OCI-LY7 (cell line): ENCODE data around the gene DZIP1L. TPM values are rescaled to one million over a fixed set of nuclear protein-coding genes. Genes with fewer than 3 reads are reported as not detected.

ENCODE experiments used
- BruUV-seq: library from RNA; stranded (reverse); fragments of 400-500 nt; replicated peaks from 2 replicates; lab custom pipeline; 2021; lab: Mats Ljungman, UMichigan
- CTCF ChIA-PET: fragments of 300-600 bp; sonication (Branson Sonifier 250); formaldehyde crosslinking; loops from one replicate; lab custom pipeline; 2022; ENCODE audit warnings: antibody characterized with exemption; ENCODE audit not compliant: unreplicated experiment; lab: Charles Lee
- POLR2A ChIA-PET: fragments of 300-600 bp; sonication (Branson Sonifier 250); formaldehyde crosslinking; loops from one replicate; lab custom pipeline; 2022; ENCODE audit warnings: antibody characterized with exemption; lab: Charles Lee
- DNase-seq: peaks from one replicate; pipeline ENCODE4 v3.0.0-alpha.2; 2015; ENCODE audit warnings: low spot score
- H2AFZ ChIP-seq: fragments of 200-600 bp; sonication (generic), shearing (Covaris generic); 2 replicates; pipeline ENCODE4 v1.6.1; 2014; ENCODE audit warnings: mild to moderate bottlenecking, antibody characterized with exemption, low read length, moderate library complexity
- H3K27ac ChIP-seq: fragments of 200-600 bp; sonication (generic); 2 replicates; pipeline ENCODE4 v1.5.1; 2014; ENCODE audit warnings: mixed run types, low read depth, mild to moderate bottlenecking, moderate library complexity, low read length, inconsistent platforms; ENCODE audit not compliant: poor library complexity, severe bottlenecking
- H3K36me3 ChIP-seq: fragments of 200-600 bp; sonication (generic); 2 replicates; pipeline ENCODE4 v1.6.1; 2014; ENCODE audit warnings: mild to moderate bottlenecking, antibody characterized with exemption, low read length, moderate library complexity, mixed read lengths; ENCODE audit not compliant: insufficient read depth
- H3K4me1 ChIP-seq: fragments of 200-600 bp; sonication (generic); 2 replicates; pipeline ENCODE4 v1.5.1; 2014; ENCODE audit warnings: mild to moderate bottlenecking, low read length; ENCODE audit not compliant: insufficient read depth, poor library complexity, severe bottlenecking
- H3K4me2 ChIP-seq: fragments of 200-600 bp; sonication (generic); 2 replicates; pipeline ENCODE4 v1.6.1; 2014; ENCODE audit warnings: mild to moderate bottlenecking, low read length
- H3K4me3 ChIP-seq: fragments of 200-600 bp; sonication (generic); 2 replicates; pipeline ENCODE4 v1.5.1; 2014; ENCODE audit warnings: mild to moderate bottlenecking, low read depth, low read length; ENCODE audit not compliant: poor library complexity, severe bottlenecking
- H3K79me2 ChIP-seq: fragments of 200-600 bp; sonication (generic); 2 replicates; pipeline ENCODE4 v1.6.1; 2016; ENCODE audit warnings: low read depth, mild to moderate bottlenecking, low read length, moderate library complexity, mixed read lengths; ENCODE audit not compliant: insufficient read depth
- H3K9me2 ChIP-seq: fragments of 200-600 bp; sonication (generic); 2 replicates; pipeline ENCODE4 v1.6.1; 2016; ENCODE audit warnings: mild to moderate bottlenecking, low read length, mixed read lengths; ENCODE audit not compliant: insufficient read depth
- H3K9me3 ChIP-seq: fragments of 200-600 bp; sonication (generic); 2 replicates; pipeline ENCODE4 v1.6.1; 2014; ENCODE audit warnings: mild to moderate bottlenecking, mixed run types, low read length, mixed read lengths
- H4K20me1 ChIP-seq: fragments of 200-600 bp; sonication (generic); 2 replicates; pipeline ENCODE4 v1.6.1; 2014; ENCODE audit warnings: mild to moderate bottlenecking, antibody characterized with exemption, low read length, moderate library complexity, mixed read lengths; ENCODE audit not compliant: insufficient read depth
- EZH2phosphoT487 ChIP-seq: fragments of 200-600 bp; sonication (generic); IDR thresholded peaks from 2 replicates; pipeline ENCODE4 v1.6.1; 2018; ENCODE audit warnings: low read depth, borderline replicate concordance, mild to moderate bottlenecking, mixed run types, antibody characterized with exemption, low read length, moderate library complexity, mixed read lengths
- intact Hi-C: fragments of 100-400 bp; cut with micrococcal nuclease; formaldehyde crosslinking; loops from one replicate; pipeline ENCODE4 v1.10.0; 2022; ENCODE audit not compliant: unreplicated experiment
- total RNA-seq, 2 experiments: library from RNA; depleted of rRNA in 1 of 2; stranded (reverse); fragments of >200 nt in 1 of 2; shearing (Covaris generic) in 1 of 2; gene quantifications; 2 replicates each; pipeline ENCODE4 v1.2.3, GENCODE V29; 2014 to 2022
- TF ChIP-seq, protein P1 (sequence below): fragments of 200-600 bp; sonication (generic); conservative IDR thresholded peaks from 2 replicates; pipeline ENCODE4 v1.5.1; 2014; ENCODE audit warnings: mild to moderate bottlenecking, antibody characterized with exemption, low read length, moderate library complexity, mixed read lengths

The DZIP1L gene
- total RNA-seq, 2 experiments from 2014 or later: not detected

DNA sequence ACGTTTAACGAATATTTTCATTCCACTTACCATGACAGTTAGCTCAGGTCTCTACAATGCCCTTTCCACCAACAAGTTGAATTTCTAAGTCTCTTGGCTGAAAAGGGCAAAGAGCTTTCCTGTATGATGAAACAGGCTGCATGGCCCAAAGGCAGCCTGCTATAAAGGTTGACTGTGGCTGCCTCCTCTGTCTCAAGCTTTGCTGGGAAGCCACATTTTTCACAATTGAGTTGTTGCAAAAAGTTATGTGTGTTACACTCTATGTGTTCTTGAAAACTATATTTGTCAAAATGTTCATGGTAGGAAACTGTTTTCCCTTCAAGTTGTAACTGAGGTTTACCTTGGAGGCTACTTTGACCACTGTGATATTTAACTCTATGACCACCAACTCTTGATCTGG is 49.5 kb downstream of the DZIP1L start:
- no peaks in the 10 kb centered on the region for H3K36me3 ChIP-seq
- no peak overlapping the region for H3K27ac ChIP-seq
- H3K4me1 ChIP-seq: peaks cover 4% of the 10 kb centered on the region
- H3K4me2 ChIP-seq: no peak overlapping the region
- no TSS peak for BruUV-seq
- no peak for DNase-seq
- H3K4me3 ChIP-seq: no peak overlapping the region
- H3K79me2 ChIP-seq: no peaks in the 10 kb centered on the region
- CTCF ChIA-PET: no interaction called here
- H4K20me1 ChIP-seq: no peaks in the 10 kb centered on the region; the same call in 1 of the 2 replicates
- no peaks in the 10 kb centered on the region for H3K9me2 ChIP-seq
- no peaks in the 10 kb centered on the region for H3K9me3 ChIP-seq
- POLR2A ChIA-PET: no interaction called here
- H2AFZ ChIP-seq: no peak overlapping the region
- intact Hi-C loops: loop anchor here (5.0 to 10.0 kb wide), 4 partner anchors 266 to 849 kb away; partner anchors contain the start of gene CEP70
- TF ChIP-seq, protein P1, sequence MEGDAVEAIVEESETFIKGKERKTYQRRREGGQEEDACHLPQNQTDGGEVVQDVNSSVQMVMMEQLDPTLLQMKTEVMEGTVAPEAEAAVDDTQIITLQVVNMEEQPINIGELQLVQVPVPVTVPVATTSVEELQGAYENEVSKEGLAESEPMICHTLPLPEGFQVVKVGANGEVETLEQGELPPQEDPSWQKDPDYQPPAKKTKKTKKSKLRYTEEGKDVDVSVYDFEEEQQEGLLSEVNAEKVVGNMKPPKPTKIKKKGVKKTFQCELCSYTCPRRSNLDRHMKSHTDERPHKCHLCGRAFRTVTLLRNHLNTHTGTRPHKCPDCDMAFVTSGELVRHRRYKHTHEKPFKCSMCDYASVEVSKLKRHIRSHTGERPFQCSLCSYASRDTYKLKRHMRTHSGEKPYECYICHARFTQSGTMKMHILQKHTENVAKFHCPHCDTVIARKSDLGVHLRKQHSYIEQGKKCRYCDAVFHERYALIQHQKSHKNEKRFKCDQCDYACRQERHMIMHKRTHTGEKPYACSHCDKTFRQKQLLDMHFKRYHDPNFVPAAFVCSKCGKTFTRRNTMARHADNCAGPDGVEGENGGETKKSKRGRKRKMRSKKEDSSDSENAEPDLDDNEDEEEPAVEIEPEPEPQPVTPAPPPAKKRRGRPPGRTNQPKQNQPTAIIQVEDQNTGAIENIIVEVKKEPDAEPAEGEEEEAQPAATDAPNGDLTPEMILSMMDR: no peak
- no peak for TF ChIP-seq EZH2phosphoT487

DNA sequence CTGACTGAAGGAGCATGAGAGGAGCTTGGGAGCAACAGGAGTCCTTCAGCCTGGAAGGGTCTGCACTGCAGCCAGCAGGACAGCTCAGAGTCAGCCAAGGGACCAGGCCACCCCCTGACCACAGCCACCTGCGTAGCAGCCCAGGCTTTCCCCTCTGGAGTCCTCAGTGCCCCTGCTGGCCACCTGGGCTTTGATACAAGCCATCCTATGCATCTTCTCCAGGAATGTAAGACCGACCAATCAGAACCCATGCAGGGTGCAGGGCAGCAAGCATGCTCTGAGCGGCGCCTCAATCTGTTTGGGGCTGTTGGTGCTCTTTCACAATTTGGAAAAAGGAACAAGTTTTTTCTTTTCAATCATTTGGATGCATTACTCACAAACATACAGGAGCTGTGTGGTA is 52.0 kb downstream of the DZIP1L start:
- Histone ChIP-seq H4K20me1 (no peaks in the 10 kb centered on the region; the same call in 1 of the 2 replicates), H3K4me2 (no peak overlapping the region), H3K4me1 (peaks cover 8% of the 10 kb centered on the region), H3K36me3 (no peaks in the 10 kb centered on the region), H3K4me3 (no peak overlapping the region), H3K27ac (no peak overlapping the region), H3K9me2 (no peaks in the 10 kb centered on the region), H3K79me2 (no peaks in the 10 kb centered on the region), H3K9me3 (no peaks in the 10 kb centered on the region), H2AFZ (no peak overlapping the region)
- no peak for DNase-seq
- ChIA-PET CTCF (no interaction called here), POLR2A (no interaction called here)
- TF ChIP-seq, protein P1: no peak
- no peak for TF ChIP-seq EZH2phosphoT487
- BruUV-seq: no TSS peak
- intact Hi-C loops: loop anchor here (10.0 kb wide), 3 partner anchors 351 to 851 kb away; partner anchors contain the start of gene CEP70

GRCh38 chr3:138062626-138063025 is 52.8 kb downstream of the DZIP1L start:
- H3K79me2 ChIP-seq: no peaks in the 10 kb centered on the region
- H3K9me3 ChIP-seq: no peaks in the 10 kb centered on the region
- H3K27ac ChIP-seq: no peak overlapping the region
- ChIA-PET CTCF (no interaction called here), POLR2A (no interaction called here)
- TF ChIP-seq, protein P1: no peak
- TF ChIP-seq EZH2phosphoT487: no peak
- no peaks in the 10 kb centered on the region; the same call in 1 of the 2 replicates for H4K20me1 ChIP-seq
- H3K4me3 ChIP-seq: no peak overlapping the region
- no peak for DNase-seq
- intact Hi-C loops: loop anchor here (10.0 kb wide), 3 partner anchors 352 to 852 kb away; partner anchors contain the start of gene CEP70
- no TSS peak for BruUV-seq
- H3K4me2 ChIP-seq: no peak overlapping the region
- no peaks in the 10 kb centered on the region for H3K36me3 ChIP-seq
- H3K9me2 ChIP-seq: no peaks in the 10 kb centered on the region
- no peak overlapping the region for H2AFZ ChIP-seq
- peaks cover 8% of the 10 kb centered on the region for H3K4me1 ChIP-seq
